Activated CD8-positive, alpha-beta memory T cell treated with anti-CD3 and anti-CD28 coated beads for 48 hours (primary cell): ENCODE results near the gene CAPZA1.
"Not testable (repeated sequence)": the region's sequence is repeated elsewhere in the genome, so short reads cannot be mapped to it uniquely, and the experiment has no call there.

Experiments
- DNase-seq, 3 experiments: peaks; one replicate each; pipeline ENCODE4 v3.0.0-alpha.2; 2020; ENCODE audit warnings: low read depth in 2 of 3, low spot score in 2 of 3

The CAPZA1 gene

GRCh38 chr1:112626887-112627286 is 7.3 kb downstream of the CAPZA1 start:
- DNase-seq = no peak

DNA sequence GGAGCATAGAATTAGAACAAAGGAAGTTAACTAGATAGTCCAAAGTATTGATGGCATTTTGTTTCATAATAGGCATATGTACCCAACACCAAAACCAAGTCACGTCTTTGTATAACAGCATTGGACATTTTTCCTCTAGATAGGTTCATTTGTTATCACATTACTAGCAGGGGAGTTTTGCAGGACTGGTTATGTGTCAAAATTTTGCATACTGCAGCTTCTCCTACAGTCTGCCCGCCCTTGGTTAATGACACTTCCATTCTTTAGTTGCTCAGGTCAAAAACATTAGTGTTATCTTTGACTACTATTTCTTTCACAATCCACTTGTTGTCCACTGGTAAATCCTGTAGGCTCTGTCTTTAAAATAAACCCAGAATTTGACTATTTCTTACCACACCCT is 8.9 kb downstream of the CAPZA1 start:
- DNase-seq = no peak

DNA sequence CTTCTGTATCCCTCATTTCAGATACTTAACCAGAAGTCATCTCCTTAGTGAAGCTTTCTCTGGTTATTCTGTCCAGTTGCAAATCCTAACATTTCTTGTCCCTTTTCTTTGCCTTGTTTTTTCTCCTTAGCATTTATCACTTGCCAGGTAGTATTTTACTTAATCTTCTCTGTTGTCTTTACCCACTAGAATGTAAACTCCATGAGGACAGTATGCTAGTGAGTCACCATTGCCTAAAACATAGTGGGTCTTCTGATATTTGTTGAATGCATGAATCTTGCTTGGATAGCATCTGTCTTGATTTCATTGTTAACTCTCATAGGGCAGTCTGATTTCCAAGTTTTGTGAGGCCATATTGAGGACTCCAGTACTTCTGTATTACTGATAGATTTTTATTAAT is 9.6 kb downstream of the CAPZA1 start:
- DNase-seq = no peak

DNA sequence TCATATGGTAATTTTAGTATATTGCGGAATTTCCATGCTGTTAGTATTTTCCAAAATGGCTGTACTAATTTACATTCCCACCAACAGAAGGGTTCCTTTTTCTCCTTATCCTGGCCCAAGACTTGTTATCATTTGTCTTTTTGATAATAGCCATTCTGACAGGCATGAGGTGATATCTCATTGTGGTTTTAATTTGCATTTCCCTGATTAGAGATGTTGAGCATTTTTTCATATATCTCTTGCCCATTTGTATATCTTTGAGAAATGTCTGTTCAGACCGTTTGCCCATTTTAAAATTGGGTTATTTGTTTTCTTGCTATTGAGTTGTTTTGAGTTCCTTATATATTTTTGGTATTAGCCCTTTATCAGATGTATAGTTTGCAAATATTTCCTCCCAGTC is 14.0 kb downstream of the CAPZA1 start:
- DNase-seq = no peak

DNA sequence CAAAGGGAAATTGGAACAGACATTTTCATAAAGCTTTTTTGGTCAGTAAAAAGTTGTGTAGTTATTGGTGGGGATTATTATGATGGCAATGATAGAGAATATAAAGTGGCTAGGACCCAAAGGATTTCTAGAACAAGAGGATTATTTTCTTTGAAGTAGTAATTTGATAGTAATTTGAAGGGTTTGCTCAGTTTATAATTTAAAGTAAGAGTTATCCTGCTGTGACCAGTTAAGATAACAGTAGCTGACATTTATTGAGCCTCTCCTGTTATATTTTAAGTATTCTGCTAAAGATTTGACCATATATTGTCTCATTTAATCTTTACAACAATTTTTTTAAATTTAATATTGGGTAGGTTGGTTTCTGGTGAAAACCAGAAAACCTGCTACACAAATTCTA is 14.7 kb downstream of the CAPZA1 start:
- DNase-seq = no peak

DNA sequence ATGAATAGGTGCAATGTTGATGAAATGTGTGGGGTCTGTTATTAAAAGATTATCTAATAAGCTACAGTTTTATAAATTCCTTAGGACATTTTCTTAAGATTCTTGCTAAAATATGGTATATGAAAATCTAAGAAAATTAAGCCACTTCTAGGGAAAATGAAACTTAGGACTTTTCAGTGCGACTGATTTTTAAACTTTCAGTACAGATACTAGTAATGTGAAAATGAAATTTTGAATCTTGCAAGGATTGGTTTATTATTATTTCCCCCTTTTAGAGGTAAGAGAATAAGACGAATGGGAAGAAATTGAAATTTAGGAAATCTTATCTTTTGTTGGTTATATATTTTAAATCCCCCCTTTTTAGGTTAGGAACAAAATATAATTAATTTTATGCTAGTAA is 16.4 kb downstream of the CAPZA1 start:
- no peak for DNase-seq

DNA sequence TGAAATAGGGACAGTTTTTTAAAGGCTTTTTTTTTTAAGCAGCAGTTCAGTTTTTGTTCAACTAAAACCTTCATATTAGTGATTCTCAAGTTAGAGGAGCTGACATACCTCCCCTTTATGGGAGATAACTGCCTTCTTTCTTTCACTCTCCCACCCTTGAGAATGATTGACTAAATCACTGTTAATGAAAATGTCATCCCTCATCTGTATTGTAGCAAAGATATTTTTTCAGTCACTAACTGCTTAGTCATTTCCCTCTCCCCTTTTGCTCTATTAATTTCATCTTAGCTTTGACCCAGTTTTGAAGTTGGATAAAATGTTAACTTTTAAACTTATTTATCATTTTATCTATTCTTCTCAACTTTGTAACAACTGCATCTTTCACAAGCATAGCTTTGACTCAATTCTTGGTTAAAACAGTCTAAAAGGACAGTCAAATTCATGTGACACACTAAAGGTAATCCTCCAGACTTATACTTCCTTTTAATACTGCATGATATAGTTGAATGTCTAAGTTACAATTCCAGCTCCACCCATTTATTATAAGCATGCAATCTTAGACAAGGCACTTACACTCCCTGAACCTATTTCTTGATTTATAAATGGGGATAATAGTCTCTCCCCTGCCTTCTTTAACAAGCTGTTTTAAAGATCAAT is 17.1 kb downstream of the CAPZA1 start:
- no peak for DNase-seq

GRCh38 chr1:112637254-112638109 is 17.9 kb downstream of the CAPZA1 start:
- no peak for DNase-seq

DNA sequence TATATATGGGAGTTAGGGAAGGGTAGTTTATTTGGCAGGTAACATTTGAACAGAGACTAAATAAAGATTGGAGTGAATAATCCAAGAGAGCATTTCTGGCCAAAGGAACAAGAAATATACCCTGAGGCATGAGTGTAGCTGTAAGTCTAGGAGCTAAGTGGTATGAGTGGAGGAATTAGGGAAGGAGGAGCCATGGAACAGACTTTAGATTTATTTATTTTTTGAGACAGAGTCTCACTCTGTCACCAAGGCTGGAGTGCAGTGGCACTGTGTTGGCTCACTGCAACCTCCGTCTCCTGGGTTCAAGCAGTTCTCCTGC is 18.4 kb downstream of the CAPZA1 start:
- DNase-seq = no peak

DNA sequence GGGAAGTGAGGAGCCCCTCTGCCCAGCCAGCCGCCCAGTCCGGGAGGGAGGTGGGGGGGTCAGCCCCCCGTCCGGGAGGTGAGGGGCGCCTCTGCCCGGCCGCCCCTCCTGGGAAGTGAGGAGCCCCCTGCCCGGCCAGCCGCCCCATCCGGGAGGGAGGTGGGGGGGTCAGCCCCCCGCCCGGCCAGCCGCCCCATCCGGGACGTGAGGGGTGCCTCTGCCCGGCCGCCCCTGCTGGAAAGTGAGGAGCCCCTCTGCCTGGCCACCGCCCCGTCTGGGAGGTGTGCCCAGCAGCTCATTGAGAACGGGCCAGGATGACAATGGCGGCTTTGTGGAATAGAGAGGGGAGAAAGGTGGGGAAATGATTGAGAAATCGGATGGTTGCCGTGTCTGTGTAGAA is 20.8 kb downstream of the CAPZA1 start:
- not testable (repeated sequence) for DNase-seq

DNA sequence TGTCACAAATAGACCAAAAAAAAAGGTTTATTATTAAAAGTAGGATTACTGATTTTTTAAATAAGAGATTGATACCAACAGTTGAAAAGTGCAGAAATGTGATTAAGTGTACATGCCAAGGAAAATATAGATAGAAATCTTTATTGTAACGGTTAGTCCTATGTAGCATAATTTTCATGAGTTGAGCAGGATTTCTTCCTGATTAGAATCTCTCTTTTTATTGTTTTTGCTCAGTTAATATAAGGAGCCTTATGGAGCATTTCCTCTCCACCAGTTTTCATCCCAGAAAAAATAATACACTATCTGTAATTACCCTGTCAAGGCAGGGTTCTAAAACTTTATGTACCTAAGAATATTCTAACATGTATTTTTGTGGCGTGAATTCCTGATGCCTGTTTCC is 23.4 kb downstream of the CAPZA1 start:
- no peak for DNase-seq

DNA sequence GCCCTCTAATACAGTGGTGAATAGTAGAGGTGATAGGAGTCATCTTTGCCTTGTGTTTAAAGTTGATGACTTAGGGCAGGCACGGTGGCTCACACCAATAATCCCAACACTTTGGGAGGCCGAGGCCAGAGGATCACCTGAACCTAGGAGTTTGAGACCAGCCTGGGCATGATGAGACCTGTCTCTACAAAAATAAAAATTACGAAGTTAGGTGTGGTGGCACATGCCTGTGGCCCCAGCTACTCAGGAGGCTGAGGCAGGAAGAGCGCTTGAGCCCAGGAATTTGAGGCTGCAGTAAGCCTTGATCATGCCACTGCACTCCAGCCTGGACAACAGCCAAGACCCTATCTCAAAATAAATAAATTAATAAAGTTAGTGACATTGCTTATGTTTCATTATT is 26.6 kb downstream of the CAPZA1 start:
- DNase-seq = no peak

DNA sequence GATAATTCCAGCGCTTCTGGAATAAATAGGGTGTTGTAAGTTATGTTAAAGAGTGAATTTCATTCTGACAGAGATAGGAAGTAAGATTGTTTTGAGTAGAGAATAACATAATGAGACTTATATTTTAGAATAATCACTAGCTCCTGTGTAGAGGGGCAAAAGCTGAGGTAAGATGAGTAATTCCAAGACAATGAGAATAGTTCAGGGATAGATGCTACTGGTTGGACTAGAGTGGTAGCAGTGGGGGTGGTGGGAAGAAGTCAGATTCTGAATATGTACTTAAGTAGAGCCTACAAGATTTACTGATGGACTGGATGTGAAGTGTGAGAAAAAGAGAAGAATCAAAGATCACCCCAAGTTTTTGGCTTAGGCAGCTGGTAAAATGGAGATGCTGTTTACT is 31.6 kb downstream of the CAPZA1 start:
- DNase-seq = no peak

DNA sequence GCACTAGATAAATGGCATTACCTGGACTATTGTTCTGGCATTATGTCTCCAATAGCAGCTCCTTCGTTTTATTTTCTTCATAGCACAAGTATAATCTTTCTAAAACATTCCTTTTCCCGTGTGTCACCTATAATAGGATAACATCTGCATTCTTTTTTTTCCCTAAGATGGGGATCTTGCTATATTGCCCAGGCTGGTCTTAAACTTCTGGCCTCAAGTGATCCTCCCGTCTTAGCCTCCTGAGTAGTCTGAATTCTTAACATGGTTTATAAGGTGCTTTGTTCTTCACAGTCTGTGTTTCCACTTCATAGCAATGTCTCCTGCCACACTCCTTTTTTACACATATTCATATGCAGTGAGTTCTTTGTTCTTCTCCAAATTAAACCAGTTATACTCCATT is 46.2 kb downstream of the CAPZA1 start:
- no peak for DNase-seq

DNA sequence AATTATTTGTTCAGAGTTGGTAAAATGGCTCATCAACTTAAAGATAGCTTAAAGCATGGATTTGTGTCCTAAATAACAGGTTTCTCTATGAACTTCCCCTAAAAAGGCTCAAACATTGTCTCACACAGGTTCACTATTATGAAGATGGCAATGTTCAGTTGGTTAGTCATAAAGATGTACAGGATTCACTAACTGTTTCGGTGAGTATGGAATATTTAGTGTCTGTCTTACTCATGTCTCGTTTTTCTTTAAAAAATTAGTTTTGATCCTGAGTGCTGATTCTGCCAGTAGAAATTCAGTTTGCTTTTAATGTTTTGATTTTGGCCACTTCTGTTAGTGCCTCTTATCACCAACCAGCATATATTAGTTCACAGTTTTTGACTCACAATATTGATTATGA is 47.3 kb downstream of the CAPZA1 start:
- DNase-seq = no peak

- DNase-seq = no peak
These were observed 52.4 kb downstream of the CAPZA1 start for GRCh38 chr1:112672009-112672408.

DNA sequence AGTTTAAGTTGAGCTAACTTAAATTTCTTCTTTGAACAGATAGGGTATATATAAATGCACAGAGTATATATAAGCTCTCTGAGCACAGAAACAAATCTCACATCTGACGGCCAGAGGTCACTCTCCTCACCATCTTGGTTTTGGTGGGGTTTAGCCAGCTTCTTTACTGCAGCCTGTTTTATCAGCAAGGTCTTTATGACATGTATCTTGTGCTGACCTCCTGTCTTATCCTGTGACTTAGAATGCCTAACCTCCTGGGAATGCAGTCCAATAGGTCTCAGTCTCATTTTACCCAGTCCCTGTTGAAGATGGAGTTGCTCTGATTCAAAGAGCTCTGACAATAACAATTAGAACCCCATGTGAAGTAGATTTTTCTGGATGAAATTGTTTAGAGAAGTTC is 53.2 kb downstream of the CAPZA1 start:
- DNase-seq = no peak

DNA sequence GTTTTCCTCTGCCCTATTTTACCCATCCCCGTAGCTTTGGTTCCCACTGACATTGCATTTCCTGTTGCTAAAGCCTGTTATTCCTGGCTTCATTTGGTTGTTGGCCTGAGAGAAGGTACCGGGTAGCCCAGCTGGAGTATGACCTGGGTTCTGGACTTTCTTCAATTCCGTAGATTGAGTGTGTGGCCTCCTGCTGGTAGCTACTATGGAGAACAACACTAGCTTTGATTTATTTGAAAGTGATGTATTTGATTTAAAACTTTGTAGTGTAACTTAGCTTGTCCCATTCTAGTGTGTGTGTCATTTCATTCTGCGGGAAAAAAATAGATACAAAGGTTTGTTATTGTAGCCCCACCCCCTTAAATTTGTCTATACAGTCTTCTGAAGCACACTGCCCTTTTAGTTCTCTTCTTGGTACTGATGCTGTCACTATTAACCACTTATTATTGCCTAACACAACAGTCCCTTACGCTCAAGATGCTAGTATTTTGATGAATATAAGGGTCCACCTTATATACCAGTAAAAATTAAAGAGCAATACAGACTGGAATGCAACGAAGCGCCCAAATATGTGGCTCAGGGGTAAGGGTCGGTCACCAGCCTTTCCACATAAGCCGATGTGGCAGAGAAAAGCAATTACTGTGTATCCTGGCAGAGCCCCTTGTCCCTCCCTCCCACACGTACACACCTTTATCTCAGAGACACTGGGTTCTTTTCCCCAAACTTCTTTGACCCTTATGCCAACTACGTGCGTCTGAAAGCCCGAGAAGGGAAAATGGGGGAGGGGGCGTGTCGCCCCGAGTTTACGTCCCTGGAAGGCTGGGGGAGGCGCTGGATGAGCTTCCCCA is 54.2 kb downstream of the CAPZA1 start:
- DNase-seq = peak in 1 of 3 experiments; percentile 6

- peak; percentile 19 to 44 (median 35) for DNase-seq
These were observed 54.9 kb downstream of the CAPZA1 start, which contains the start of gene MOV10 for GRCh38 chr1:112674440-112674985. MOV10 (plus strand) TSS chr1:112674659; CDS start chr1:112674913, 254 bp downstream.

- peak; percentile 9 to 40 (median 10) for DNase-seq
These were observed 55.5 kb downstream of the CAPZA1 start for GRCh38 chr1:112674986-112675727.
